ENCODE results near the gene RNASE13.
A peak's percentile ranks its signal among the peaks of the same experiment; 100 is the strongest.

RNASE13 gene

DNA sequence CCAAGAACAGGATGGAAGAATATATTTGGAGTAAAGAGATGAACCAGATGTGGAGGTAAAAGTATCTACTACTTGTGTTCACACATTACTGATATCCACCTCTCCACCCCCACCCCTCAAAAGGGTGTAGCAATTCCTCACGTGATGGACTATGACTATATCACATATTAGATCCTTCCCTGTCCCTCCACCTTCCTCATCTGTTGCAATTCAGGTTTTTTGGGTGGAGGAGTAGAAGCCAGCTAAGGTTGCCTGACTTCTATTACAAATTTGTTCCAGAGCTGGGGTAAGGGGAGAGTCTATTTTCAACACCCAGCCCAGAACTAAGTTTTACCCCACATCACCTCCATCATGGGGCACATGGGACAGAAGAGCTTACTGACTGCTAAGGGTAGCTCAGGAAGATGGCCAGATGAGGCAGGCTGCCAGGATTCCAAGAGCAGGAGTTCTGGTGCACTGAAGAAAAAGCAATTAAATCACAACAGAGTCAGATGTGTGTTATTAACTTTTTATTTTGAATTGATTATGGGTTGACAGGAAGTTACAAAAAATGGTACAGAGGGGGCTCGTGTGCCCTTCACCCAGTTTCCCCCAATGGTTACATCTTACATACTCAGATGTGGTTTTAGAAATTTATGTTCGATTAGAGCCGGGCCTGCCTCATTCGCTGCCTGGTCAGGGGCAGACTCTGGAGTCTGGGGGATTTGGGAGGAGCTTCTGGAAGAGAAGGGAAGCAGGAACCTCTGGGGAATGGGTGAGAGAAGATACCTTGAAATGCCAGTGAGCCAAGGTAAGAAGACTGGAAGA, 2.1 kb downstream of the RNASE13 start:
- Histone ChIP-seq H3K9me3 (ENCODE audit: control insufficient read depth in 1 of 2, low read length in 2 of 2) (no peaks in the 10 kb centered on the region), H3K4me1 (ENCODE audit: control insufficient read depth in 1 of 2, insufficient read depth in 2 of 2, low read length in 2 of 2) (no peaks in the 10 kb centered on the region), H3K27me3 (ENCODE audit: control insufficient read depth in 1 of 2, insufficient read depth in 2 of 2, low read length in 2 of 2) (no peaks in the 10 kb centered on the region), H3K9ac (ENCODE audit: low read depth in 1 of 2, low read length in 2 of 2) (no peak overlapping the region), H3K27ac (ENCODE audit: low read depth, low read length) (no peak overlapping the region), H3K36me3 (ENCODE audit: control insufficient read depth in 1 of 2, insufficient read depth in 2 of 2, low read length in 2 of 2) (no peaks in the 10 kb centered on the region), H3K4me3 (ENCODE audit: low read depth in 1 of 2, low read length in 2 of 2) (no peak overlapping the region)

DNA sequence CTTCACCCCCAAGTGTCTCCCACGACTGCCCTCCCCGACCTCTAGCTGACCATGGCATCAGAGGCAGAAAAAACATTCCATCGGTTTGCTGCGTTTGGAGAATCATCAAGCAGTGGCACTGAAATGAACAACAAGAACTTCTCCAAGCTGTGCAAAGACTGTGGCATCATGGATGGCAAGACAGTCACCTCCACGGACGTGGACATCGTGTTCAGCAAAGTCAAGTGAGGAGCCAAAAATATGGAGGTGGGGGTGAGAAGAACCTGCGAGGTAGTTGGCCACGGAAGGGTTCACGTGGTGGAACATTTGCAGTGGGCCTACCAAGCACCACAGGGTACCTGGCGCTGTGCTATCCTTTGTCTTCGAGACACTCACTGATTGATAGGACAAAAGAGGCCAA, 4.1 kb downstream of the RNASE13 start:
- Histone ChIP-seq H3K27ac (ENCODE audit: low read depth, low read length) (no peak overlapping the region), H3K36me3 (ENCODE audit: control insufficient read depth in 1 of 2, insufficient read depth in 2 of 2, low read length in 2 of 2) (no peaks in the 10 kb centered on the region), H3K27me3 (ENCODE audit: control insufficient read depth in 1 of 2, insufficient read depth in 2 of 2, low read length in 2 of 2) (no peaks in the 10 kb centered on the region), H3K9me3 (ENCODE audit: control insufficient read depth in 1 of 2, low read length in 2 of 2) (no peaks in the 10 kb centered on the region), H3K4me3 (ENCODE audit: low read depth in 1 of 2, low read length in 2 of 2) (no peak overlapping the region), H3K4me1 (ENCODE audit: control insufficient read depth in 1 of 2, insufficient read depth in 2 of 2, low read length in 2 of 2) (no peaks in the 10 kb centered on the region), H3K9ac (ENCODE audit: low read depth in 1 of 2, low read length in 2 of 2) (no peak overlapping the region)

DNA sequence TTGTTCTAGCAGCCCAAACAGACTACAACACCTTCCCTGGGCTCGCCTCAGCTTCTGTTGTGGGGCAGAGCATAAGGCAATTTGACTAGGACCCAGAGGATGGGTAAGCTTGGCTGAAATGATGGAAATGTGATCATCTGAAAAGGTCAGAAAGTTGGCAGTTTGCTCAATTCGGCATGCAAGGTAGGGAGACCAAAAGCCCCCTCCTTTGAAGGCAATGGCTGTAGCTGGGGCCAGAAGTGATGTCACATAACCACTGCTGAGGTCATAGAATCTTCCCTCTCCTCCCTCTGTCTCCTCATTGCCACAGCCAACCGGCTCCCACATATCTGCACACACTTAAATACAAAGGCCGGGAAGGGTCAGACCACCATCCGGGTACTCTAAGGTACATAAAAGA, 4.7 kb downstream of the RNASE13 start, which contains the start of gene TPPP2:
Gene TPPP2 (plus strand): TSS at position 301 of the 400 bp plus-strand sequence. CDS start 365 bp downstream, outside the sequence.
- no peaks in the 10 kb centered on the region for H3K27me3 ChIP-seq (ENCODE audit: control insufficient read depth in 1 of 2, insufficient read depth in 2 of 2, low read length in 2 of 2)
- H3K27ac ChIP-seq (ENCODE audit: low read depth, low read length) = no peak within 1 kb of the TSS
- no peak within 1 kb of the TSS for H3K9ac ChIP-seq (ENCODE audit: low read depth in 1 of 2, low read length in 2 of 2)
- no peak within 1 kb of the TSS for H3K4me3 ChIP-seq (ENCODE audit: low read depth in 1 of 2, low read length in 2 of 2)
- no peaks in the 10 kb centered on the region for H3K4me1 ChIP-seq (ENCODE audit: control insufficient read depth in 1 of 2, insufficient read depth in 2 of 2, low read length in 2 of 2)
- no peaks in the 10 kb centered on the region for H3K9me3 ChIP-seq (ENCODE audit: control insufficient read depth in 1 of 2, low read length in 2 of 2)
- H3K36me3 ChIP-seq (ENCODE audit: control insufficient read depth in 1 of 2, insufficient read depth in 2 of 2, low read length in 2 of 2) = no peaks in the 10 kb centered on the region

DNA sequence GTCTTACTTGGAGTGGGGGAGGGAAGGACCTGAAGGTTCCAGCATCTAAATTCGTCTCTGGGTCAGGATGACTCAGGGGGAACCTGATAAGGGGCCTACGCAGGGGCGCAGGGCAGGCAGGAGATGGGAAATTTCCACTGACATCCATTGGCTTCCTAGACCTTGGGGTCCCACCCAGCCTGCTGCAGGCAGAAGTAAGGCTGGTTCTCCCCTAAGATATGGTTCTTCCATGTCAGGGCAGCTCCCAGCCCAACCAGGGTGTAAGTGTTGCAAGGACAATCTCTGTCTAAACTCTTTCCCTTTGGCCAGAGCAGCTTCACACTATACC, 7.7 kb downstream of the RNASE13 start:
- Histone ChIP-seq H3K27me3 (ENCODE audit: control insufficient read depth in 1 of 2, insufficient read depth in 2 of 2, low read length in 2 of 2) (no peaks in the 10 kb centered on the region), H3K9ac (ENCODE audit: low read depth in 1 of 2, low read length in 2 of 2) (no peak overlapping the region), H3K27ac (ENCODE audit: low read depth, low read length) (no peak overlapping the region), H3K9me3 (ENCODE audit: control insufficient read depth in 1 of 2, low read length in 2 of 2) (no peaks in the 10 kb centered on the region), H3K4me3 (ENCODE audit: low read depth in 1 of 2, low read length in 2 of 2) (no peak overlapping the region), H3K4me1 (ENCODE audit: control insufficient read depth in 1 of 2, insufficient read depth in 2 of 2, low read length in 2 of 2) (peaks cover 19 to 20% of the 10 kb centered on the region in 2 donors), H3K36me3 (ENCODE audit: control insufficient read depth in 1 of 2, insufficient read depth in 2 of 2, low read length in 2 of 2) (peaks cover 0 to 3% of the 10 kb centered on the region in 2 donors)

DNA sequence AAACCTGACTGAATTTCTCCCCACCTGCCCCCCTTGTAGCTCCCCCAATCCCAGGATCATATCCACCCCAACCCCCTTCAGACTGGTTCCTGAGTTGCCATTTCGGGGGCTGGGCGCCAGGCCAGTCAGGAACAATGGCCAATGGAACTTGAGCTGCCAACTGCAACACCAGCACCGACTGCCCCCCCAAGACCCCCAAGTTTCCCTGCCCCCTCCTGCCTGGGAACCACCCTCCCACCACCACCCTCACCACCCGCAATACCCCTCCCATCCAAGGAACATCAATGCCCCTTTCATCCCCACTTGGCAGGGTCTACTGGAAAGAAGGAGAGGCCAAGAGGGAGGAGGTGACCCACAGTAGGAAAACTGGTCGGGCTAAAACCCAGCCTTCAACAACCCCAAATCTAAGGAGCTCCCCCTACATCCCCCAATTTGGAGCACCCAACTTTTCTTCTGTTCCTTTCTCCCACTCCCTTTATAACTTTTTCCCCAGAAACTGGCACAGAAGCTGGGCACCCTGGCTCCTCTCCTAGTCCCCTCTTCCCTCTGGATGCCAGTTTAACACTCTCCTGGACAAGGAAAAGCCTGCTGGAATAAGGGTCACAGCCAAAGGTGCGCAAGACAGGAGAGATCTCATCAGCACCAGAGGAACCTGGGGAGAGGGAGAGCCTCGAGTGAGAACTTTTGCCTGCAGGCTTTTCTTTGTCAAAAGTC, 8.2 kb downstream of the RNASE13 start:
- Histone ChIP-seq H3K27ac (ENCODE audit: low read depth, low read length) (no peak overlapping the region), H3K36me3 (ENCODE audit: control insufficient read depth in 1 of 2, insufficient read depth in 2 of 2, low read length in 2 of 2) (peaks cover 0 to 8% of the 10 kb centered on the region in 2 donors), H3K9me3 (ENCODE audit: control insufficient read depth in 1 of 2, low read length in 2 of 2) (no peaks in the 10 kb centered on the region), H3K27me3 (ENCODE audit: control insufficient read depth in 1 of 2, insufficient read depth in 2 of 2, low read length in 2 of 2) (no peaks in the 10 kb centered on the region), H3K4me1 (ENCODE audit: control insufficient read depth in 1 of 2, insufficient read depth in 2 of 2, low read length in 2 of 2) (peaks cover 19 to 20% of the 10 kb centered on the region in 2 donors), H3K4me3 (ENCODE audit: low read depth in 1 of 2, low read length in 2 of 2) (no peak overlapping the region), H3K9ac (ENCODE audit: low read depth in 1 of 2, low read length in 2 of 2) (no peak overlapping the region)

DNA sequence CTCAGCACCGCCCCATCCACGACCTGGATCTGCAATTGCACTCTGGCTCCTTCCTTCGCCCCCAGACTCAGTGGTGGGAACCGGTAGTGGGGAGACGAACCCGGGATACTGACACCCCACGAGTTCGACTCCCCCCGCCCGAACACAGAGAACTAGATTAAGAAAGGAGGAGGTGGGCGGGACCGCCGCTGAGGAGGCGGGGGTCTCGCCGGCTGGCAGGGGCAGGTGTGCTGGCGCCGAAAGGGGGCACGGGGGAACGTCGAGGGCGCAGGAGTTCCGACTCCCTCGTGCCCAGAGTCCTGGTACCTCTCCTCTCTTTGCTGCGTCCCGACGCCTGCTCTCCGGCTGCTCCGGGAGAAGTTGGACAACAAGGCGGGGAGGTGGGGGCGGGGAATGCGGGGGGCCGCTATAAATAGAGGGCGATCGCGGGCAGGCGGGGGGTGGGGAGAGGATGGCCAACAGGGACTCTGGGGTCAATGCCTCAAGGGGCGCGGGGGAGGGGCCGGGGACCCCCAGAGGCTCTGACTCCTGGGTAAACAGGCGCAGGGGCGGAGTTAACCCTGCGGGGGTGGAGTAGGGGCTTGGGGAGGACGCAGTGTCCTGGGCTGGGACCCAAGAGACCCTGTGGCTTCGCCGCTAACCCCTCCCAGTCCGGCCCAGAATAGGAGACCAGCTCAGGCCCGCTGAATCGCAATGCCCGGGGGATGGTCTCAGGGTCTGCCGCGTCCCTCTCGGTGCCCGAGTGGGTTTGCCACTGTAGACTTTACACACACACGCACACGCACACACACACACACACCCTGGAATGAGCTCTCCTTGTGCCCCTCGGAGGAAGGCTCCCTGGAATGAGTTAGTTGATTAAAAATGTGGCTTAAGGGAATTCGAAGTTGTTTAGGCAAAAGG, 9.0 kb downstream of the RNASE13 start:
- Histone ChIP-seq H3K9ac (ENCODE audit: low read depth in 1 of 2, low read length in 2 of 2) (peak overlapping the region; percentile 66 to 69), H3K36me3 (ENCODE audit: control insufficient read depth in 1 of 2, insufficient read depth in 2 of 2, low read length in 2 of 2) (peaks cover 0 to 16% of the 10 kb centered on the region in 2 donors), H3K27ac (ENCODE audit: low read depth, low read length) (peak overlapping the region; percentile 50), H3K27me3 (ENCODE audit: control insufficient read depth in 1 of 2, insufficient read depth in 2 of 2, low read length in 2 of 2) (no peaks in the 10 kb centered on the region), H3K4me1 (ENCODE audit: control insufficient read depth in 1 of 2, insufficient read depth in 2 of 2, low read length in 2 of 2) (peaks cover 19 to 20% of the 10 kb centered on the region in 2 donors), H3K9me3 (ENCODE audit: control insufficient read depth in 1 of 2, low read length in 2 of 2) (no peaks in the 10 kb centered on the region), H3K4me3 (ENCODE audit: low read depth in 1 of 2, low read length in 2 of 2) (peak overlapping the region; percentile 82 to 89)

DNA sequence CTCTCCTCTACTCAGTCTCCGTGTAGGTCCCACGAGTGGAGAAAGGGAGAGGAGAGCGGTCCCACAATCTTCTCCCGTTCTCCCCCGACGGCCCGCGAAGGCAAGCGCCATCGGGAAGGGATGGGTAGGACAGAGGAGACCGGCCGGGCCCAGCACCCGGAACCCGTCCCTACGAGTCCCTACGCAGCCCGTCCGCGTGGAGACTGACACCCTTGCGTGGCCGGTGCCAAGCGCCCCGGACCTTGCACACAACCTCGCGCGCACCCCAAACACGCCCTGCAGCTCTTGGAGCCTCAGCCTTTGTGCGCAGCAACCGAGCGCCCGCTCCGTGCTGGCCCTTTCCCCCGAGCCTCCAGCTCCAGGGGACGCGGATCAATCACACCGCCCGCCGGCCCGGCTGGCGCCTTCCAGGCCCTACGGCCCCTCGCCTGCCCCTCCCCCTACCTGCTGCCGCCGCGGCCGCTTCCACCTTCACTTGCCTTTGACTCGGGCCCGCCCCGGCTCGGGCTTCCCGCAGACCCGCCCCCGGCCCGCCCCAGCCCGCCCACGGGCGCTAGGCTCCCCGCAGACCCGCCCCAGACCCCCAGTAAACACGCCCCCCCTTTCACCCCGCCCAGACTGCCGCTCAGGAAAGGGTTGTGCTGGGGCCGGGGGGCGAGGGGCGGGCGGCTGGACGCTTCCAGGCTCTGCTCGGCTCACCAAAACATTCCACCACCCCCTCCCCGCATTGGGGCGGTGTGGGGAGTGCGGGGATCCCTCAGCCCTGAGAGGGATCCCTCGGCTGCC, 9.8 kb downstream of the RNASE13 start, which contains the start of gene NDRG2:
Gene NDRG2 (minus strand): TSS at position 477 of the 786 bp plus-strand sequence. CDS start 1,746 bp downstream, outside the sequence.
- H3K27ac ChIP-seq (ENCODE audit: low read depth, low read length) = peak within 1 kb of the TSS; percentile 50
- H3K9me3 ChIP-seq (ENCODE audit: control insufficient read depth in 1 of 2, low read length in 2 of 2) = no peaks in the 10 kb centered on the region
- H3K4me1 ChIP-seq (ENCODE audit: control insufficient read depth in 1 of 2, insufficient read depth in 2 of 2, low read length in 2 of 2) = peaks cover 19 to 20% of the 10 kb centered on the region in 2 donors
- peaks cover 5 to 22% of the 10 kb centered on the region in 2 donors for H3K36me3 ChIP-seq (ENCODE audit: control insufficient read depth in 1 of 2, insufficient read depth in 2 of 2, low read length in 2 of 2)
- peak within 1 kb of the TSS; percentile 82 to 89 for H3K4me3 ChIP-seq (ENCODE audit: low read depth in 1 of 2, low read length in 2 of 2)
- H3K9ac ChIP-seq (ENCODE audit: low read depth in 1 of 2, low read length in 2 of 2) = peak within 1 kb of the TSS; percentile 81 to 95
- no peaks in the 10 kb centered on the region for H3K27me3 ChIP-seq (ENCODE audit: control insufficient read depth in 1 of 2, insufficient read depth in 2 of 2, low read length in 2 of 2)

DNA sequence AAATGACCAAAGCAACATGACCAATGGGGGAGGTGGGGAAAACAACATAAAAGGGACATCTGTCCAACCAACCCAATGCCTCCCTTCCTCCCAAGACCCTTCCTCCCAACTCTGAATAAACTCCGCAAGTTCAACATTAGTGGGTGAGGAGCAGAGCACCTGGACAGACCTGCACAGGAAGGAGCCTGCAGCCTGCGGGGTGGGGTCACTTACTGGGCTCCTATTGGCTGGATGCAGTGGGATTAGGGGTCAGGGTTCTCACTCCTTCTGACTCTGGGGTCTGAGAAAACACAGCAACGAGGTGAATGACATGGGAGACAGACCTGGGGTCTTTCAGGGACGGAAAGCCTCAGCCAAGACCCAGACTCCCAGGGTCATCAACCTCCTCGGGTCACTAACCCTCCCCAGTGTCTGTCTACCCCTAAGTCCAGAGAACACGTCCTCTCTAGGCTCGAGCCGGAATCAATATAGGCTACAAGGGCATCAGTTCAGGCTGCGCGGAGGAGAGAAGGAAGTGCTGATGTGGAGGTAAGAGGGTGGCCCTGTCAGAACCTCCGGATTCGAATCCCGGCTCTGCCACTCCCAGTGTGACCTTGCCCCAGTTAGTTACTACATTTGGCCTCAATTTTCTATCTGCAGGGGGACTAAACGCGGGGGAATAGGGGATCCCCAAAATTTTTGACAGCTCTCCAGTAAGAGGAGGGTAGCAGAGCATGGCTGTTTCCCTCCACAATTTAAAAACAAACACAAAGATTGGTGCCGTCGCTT, 10.6 kb downstream of the RNASE13 start:
- Histone ChIP-seq H3K27me3 (ENCODE audit: control insufficient read depth in 1 of 2, insufficient read depth in 2 of 2, low read length in 2 of 2) (no peaks in the 10 kb centered on the region), H3K4me1 (ENCODE audit: control insufficient read depth in 1 of 2, insufficient read depth in 2 of 2, low read length in 2 of 2) (peaks cover 19 to 20% of the 10 kb centered on the region in 2 donors), H3K27ac (ENCODE audit: low read depth, low read length) (peak overlapping the region; percentile 13), H3K4me3 (ENCODE audit: low read depth in 1 of 2, low read length in 2 of 2) (peak overlapping the region; percentile 67 to 89), H3K36me3 (ENCODE audit: control insufficient read depth in 1 of 2, insufficient read depth in 2 of 2, low read length in 2 of 2) (peaks cover 10 to 28% of the 10 kb centered on the region in 2 donors), H3K9ac (ENCODE audit: low read depth in 1 of 2, low read length in 2 of 2) (peak overlapping the region; percentile 81 to 95), H3K9me3 (ENCODE audit: control insufficient read depth in 1 of 2, low read length in 2 of 2) (no peaks in the 10 kb centered on the region)

DNA sequence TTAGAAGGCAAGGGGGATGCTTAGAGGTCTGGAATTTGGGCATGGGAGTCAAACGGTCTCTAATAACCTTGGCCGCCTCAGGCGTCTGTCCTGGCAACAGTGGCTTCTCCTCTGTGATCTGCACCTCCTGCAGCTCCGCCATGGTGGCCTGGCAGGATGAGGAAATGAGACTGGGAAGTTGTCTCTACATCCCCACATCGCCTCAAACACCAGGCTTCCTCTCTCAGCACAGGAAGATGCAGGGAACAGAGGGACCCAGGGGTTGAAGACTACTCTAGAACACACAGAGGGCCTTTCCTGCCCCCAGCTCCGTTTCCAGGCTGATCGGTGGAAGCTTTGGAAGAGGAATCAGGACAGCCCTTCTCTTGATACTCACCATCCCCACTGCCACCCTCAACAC, 11.4 kb downstream of the RNASE13 start:
- no peak overlapping the region for H3K27ac ChIP-seq (ENCODE audit: low read depth, low read length)
- H3K4me1 ChIP-seq (ENCODE audit: control insufficient read depth in 1 of 2, insufficient read depth in 2 of 2, low read length in 2 of 2) = peaks cover 19 to 20% of the 10 kb centered on the region in 2 donors
- H3K27me3 ChIP-seq (ENCODE audit: control insufficient read depth in 1 of 2, insufficient read depth in 2 of 2, low read length in 2 of 2) = no peaks in the 10 kb centered on the region
- H3K9ac ChIP-seq (ENCODE audit: low read depth in 1 of 2, low read length in 2 of 2) = peak overlapping the region in 1 of 2 donors; percentile 15
- peak overlapping the region; percentile 67 to 89 for H3K4me3 ChIP-seq (ENCODE audit: low read depth in 1 of 2, low read length in 2 of 2)
- H3K36me3 ChIP-seq (ENCODE audit: control insufficient read depth in 1 of 2, insufficient read depth in 2 of 2, low read length in 2 of 2) = peaks cover 16 to 35% of the 10 kb centered on the region in 2 donors
- H3K9me3 ChIP-seq (ENCODE audit: control insufficient read depth in 1 of 2, low read length in 2 of 2) = no peaks in the 10 kb centered on the region

All from duodenal mucosa (tissue), 2 donors.